ENCODE results near the gene TPD52L1.
"Not testable (repeated sequence)": the region's sequence is repeated elsewhere in the genome, so short reads cannot be mapped to it uniquely, and the experiment has no call there.

Gene TPD52L1

DNA sequence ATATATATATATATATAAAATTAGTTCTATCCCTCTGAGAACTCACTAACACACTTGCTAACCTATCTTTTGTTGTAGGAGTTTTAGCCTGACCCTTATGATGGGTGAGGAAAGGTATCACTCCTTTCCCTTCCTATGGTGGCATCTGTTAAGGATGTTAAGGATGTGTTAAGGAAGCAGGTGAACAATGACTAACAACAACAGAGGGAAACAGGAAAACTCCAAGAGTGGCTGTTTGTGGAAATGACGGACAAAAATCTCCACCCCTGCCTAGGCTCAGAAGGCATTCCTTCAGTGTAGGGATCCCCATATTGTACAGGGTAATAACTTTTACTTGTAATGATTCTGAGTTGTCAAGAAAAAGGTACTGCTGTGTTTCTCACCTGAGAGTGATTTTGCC is 8.8 kb upstream of the TPD52L1 start:
- no peak for DNase-seq

- DNase-seq = no peak
These were observed 4.1 kb upstream of the TPD52L1 start for GRCh38 chr6:125149256-125150144.

DNA sequence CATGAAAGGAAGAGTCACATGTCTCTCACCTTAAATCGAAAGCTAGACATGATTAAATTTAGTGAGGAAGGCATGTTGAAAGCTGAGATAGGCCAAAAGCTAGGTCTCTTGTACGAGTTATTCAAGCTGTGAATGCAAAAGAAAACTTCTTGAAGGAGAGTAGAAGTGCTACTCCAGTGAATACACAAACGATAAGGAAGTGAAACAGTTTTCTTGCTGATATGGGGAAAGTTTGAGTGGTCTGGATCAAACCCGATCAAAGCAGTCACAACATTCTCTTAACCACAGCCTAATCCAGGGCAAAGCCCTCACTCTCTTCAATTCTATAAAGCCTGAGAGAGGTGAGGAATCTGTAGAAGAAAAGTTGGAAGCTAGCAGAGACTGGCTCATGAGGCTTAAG is 1.9 kb upstream of the TPD52L1 start:
- no peak for DNase-seq

DNA sequence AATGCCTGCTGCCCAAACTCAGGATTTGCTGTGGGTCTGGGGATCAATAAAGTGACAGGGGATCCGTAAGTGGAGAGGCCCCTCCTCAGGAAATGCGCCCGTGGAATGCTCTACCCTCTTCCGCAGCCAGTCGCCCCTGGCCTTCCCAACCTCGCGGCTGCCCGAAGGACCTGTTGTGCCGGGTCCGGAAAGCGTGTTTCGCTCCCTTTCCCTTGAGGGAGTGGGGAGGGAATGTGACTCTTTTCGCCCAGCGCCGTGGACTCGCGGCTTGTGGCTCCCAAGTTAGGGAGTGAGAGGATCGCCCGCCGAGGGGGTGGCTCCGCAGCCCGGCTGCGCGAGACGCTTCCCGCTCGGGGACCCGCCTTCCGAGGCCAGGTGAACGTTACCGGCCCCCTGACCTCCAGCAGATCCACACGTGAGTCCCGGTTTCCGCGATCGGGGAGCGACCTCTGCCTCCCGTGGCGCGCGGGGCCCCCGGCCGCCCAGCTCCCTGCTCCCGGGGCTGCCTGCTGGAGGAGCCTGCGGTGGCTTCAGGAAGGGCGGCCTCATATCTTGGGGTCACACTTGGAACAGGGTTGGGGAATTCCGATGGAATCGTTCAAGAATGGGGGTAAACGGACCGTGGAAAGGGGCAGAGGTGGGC is 666 bp downstream of the TPD52L1 start:
- DNase-seq = no peak

- peak in 1 of 2 donors; percentile 15 for DNase-seq
These were observed 1.2 kb downstream of the TPD52L1 start for GRCh38 chr6:125154761-125155135.

DNA sequence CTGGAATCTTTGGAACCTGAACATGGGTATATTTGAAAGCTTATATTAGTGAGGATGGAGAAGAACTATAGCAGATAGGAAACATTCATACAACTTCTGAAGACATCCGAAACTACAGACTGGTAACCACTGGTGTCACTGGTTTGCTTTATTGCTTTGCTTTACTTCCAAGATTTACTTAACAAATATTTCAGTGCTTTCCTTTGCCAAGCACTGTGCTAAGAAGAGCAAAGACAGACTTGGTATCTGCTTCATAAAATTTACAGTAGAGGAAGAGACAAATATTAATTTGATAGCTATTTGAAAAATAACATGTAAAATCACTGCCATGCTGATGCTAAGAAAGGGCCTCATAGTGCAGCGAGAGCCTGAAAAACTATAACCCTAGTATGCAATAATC is 1.8 kb downstream of the TPD52L1 start:
- no peak for DNase-seq

DNA sequence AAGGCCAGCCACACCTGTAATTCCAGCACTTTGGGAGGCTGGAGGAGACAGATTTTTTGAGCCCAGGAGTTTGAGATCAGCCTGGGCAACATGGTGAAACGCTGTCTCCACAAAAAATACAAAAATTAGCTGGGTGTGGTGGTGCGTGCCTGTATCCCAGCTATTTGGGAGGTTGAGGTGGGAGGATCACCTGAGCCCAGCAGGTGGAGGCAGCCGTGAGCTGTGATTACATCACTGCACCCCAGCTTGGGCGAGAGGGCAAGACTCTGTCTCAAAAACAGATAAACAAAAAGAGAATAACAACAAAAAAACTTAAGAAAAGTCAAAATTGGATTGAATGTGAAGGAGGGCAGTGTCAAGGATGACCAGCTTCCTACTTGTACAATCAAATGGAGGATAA is 2.9 kb downstream of the TPD52L1 start:
- DNase-seq = no peak

GRCh38 chr6:125157280-125157679 is 3.7 kb downstream of the TPD52L1 start:
- no peak for DNase-seq

- DNase-seq = no peak
These were observed 4.2 kb downstream of the TPD52L1 start for GRCh38 chr6:125157725-125158124.

DNA sequence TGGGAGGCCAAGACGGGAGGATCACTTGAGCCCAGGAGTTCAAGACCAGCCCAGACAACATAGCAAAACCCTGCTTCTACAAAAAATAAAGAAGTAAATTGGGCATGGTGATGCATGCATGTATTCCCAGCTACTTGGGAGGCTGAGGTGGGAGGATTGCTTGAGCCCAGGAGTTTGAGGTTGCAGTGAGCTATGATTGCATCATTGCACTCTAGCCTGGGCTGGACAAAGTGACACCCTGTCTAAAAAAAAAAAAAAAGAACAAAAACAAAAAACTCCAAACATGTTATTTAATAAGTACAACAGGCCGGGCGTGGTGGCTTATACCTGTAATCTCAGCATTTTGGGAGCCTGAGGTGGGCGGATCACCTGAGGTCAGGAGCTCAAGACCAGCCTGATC is 9.8 kb downstream of the TPD52L1 start:
- not testable (repeated sequence) for DNase-seq

GRCh38 chr6:125163811-125164210 is 10.2 kb downstream of the TPD52L1 start:
- DNase-seq = no peak

DNA sequence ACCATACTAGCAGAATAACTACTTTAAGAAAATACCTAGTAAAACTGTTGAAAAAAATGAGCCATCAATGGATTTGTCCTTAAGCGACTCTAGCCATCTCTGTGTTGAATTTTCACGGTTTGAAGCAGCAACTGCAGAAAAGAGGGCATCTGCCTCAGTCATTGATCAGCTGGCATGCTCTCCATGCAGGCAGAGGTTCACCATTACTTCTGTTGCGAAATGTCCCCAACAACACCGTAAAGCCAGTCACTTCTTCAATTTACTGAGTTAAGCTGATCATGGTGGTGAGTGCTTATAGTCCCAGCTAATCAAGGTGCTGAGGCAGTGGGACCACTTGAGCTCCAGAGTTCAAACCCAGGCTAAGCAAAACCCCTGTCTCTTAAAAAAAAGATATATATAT is 11.1 kb downstream of the TPD52L1 start:
- DNase-seq = no peak

- no peak for DNase-seq
These were observed 11.7 kb downstream of the TPD52L1 start for GRCh38 chr6:125165256-125165655.

DNA sequence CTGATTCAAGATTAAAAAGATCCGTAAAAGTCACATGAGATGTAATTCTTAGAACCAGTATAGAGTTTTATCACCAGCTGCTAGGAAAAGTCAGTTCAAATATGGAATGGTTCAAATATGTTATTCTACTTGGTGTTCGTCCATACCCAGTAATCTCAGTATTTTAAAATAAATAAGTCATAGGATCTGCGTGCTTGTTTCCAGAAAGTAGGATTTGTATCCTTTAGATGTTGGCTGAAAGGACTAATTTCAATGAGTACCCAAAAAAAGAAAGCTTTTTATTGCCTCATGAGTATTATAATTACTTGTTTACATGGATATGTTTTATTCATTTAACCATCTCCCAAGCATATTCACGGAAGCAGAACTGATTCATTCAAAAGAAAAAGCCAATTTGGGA is 12.2 kb downstream of the TPD52L1 start:
- DNase-seq = no peak

GRCh38 chr6:125166711-125167110 is 13.1 kb downstream of the TPD52L1 start:
- DNase-seq = no peak

DNA sequence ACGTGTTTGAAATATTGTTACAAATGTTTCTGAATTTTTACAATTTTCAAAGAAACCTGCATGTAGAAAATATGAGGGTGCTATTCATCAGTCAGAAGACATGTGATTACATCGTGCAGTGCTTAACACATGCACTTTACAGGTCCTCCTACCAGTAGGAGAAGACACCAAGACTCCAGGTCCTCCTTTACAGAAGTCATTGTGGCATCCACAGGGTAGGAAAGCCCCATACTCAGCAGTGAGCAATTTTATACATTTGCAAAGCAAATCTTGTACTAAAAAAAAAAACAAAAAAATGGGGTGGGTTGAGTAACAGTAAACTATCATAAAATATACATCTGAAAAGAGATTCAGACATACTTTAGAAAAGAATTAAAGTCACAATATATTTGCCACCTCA is 14.0 kb downstream of the TPD52L1 start:
- no peak for DNase-seq

DNA sequence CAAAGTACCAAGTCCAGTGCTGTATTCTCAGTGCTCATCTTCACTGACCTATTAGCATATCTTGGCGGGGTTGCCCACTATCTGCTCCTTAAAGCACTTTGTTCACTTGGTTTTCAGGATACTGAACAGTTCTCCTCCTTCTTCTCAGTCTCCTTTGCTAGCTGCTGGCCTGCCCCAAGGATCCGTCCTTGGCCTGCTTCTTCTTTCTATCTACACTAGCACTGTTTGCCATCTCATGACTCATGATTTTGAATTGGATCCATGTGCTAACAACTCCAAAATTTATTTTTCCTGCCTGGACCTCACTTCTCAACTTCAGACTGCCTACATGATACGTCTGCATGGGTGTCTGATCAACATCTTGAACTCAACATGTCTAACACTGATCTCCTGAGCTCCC is 15.5 kb downstream of the TPD52L1 start:
- no peak for DNase-seq

- no peak for DNase-seq
These were observed 15.9 kb downstream of the TPD52L1 start for GRCh38 chr6:125169522-125169921.

- no peak for DNase-seq
These were observed 16.8 kb downstream of the TPD52L1 start for GRCh38 chr6:125170376-125170775.

GRCh38 chr6:125173341-125174095 is 19.9 kb downstream of the TPD52L1 start:
- DNase-seq = no peak

DNA sequence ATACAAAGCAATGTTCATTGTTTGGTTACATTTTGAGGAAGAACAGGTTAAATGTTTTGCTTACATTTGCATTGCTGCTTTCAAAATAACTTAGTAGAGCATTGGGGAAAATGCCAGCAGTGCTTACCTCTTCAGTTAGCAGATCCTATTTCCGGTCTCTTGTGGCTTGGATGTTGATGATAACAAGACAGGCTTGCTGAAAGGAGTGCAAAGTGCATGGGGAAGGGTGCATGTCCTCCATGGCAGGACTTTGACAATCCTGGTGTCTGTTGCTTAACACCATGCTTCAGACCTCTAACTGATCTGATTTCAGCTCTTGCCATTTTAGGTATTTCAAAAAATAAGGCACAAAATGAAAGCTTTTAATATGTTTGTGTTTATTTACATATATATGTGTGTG is 21.1 kb downstream of the TPD52L1 start:
- DNase-seq = no peak

DNA sequence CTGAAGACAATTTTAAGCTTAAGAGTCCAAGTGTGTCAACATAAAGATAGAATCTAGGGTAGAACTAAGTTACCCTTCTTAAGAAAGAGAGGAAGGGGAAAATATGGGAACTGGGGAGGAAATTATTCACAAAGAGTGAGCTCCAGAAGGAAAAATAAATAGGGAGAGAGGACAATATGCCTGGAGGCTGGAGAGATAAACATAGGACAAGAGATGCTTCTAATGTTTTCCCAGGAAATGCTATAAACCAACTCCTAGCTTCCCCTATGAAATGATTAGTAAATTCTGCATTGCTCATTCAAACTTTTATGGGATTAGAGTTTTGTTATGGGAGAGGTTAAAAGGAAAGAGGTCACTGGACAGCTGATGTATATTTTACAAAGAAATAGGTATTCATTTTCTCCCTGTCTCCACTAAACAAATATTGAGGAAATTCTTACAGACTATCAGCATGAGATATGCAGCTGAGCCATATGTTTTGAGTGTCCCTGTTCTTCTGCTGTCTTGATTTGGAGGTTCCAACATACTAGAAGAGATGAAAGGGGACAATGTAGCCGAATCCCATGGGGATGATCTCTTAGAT is 22.0 kb downstream of the TPD52L1 start:
- DNase-seq = no peak

GRCh38 chr6:125182237-125183008 is 28.9 kb downstream of the TPD52L1 start:
- DNase-seq = no peak
